ENCODE results near the gene BABAM2. TPM values are rescaled to one million over a fixed set of nuclear protein-coding genes. Genes with fewer than 3 reads are reported as not detected.

Gene BABAM2
- total RNA-seq (10 to 100 TPM; 44.8 to 46.0 TPM), total RNA-seq (13.6 to 20.1 reads per million in 2 donors)

- Mint-ChIP-seq H3K36me3 (ENCODE audit: low read depth) (peaks cover 2% of the 10 kb centered on the region), H3K4me3 (peak within 1 kb of the TSS; percentile 95), H3K27ac (peak within 1 kb of the TSS; percentile 98), H3K27me3 (no peaks in the 10 kb centered on the region), H3K4me1 (peaks cover 40% of the 10 kb centered on the region)
- ATAC-seq: peak; percentile 82
- no peaks in the 10 kb centered on the region for H3K9me3 ChIP-seq (ENCODE audit: control insufficient read depth, low read length, poor library complexity, severe bottlenecking)
- DNase-seq: peak; percentile 88 to 89 (median 89)
Measured at GRCh38 chr2:27890146-27890923, at the start of gene BABAM2, which contains the start of gene RBKS. TSS of gene BABAM2 (plus strand) at chr2:27890729. CDS start at chr2:27894557, 3,828 bp downstream. TSS of gene RBKS (minus strand) at chr2:27890387. CDS start at chr2:27890345, 42 bp downstream.

- Mint-ChIP-seq H3K36me3 (ENCODE audit: low read depth) (peaks cover 2% of the 10 kb centered on the region), H3K27ac (no peak overlapping the region), H3K4me1 (peaks cover 2% of the 10 kb centered on the region), H3K4me3 (no peak overlapping the region), H3K27me3 (no peaks in the 10 kb centered on the region)
- ATAC-seq (no peak), DNase-seq (no peak)
- H3K9me3 ChIP-seq (ENCODE audit: control insufficient read depth, low read length, poor library complexity, severe bottlenecking): no peaks in the 10 kb centered on the region
Measured at GRCh38 chr2:27842894-27843293, 47.6 kb upstream of the BABAM2 start.

GRCh38 chr2:27843992-27844391 is 46.5 kb upstream of the BABAM2 start:
- Mint-ChIP-seq H3K4me3 (no peak overlapping the region), H3K4me1 (peaks cover 2% of the 10 kb centered on the region), H3K36me3 (ENCODE audit: low read depth) (peaks cover 2% of the 10 kb centered on the region), H3K27ac (no peak overlapping the region), H3K27me3 (no peaks in the 10 kb centered on the region)
- ATAC-seq: no peak
- DNase-seq: no peak
- no peaks in the 10 kb centered on the region for H3K9me3 ChIP-seq (ENCODE audit: control insufficient read depth, low read length, poor library complexity, severe bottlenecking)

- Mint-ChIP-seq H3K36me3 (ENCODE audit: low read depth) (peaks cover 2% of the 10 kb centered on the region), H3K27me3 (no peaks in the 10 kb centered on the region), H3K27ac (no peak overlapping the region), H3K4me3 (no peak overlapping the region), H3K4me1 (peaks cover 2% of the 10 kb centered on the region)
- ATAC-seq (no peak), DNase-seq (no peak)
- no peaks in the 10 kb centered on the region for H3K9me3 ChIP-seq (ENCODE audit: control insufficient read depth, low read length, poor library complexity, severe bottlenecking)
Measured at GRCh38 chr2:27844821-27845255, 45.7 kb upstream of the BABAM2 start.

GRCh38 chr2:27847333-27847732 is 43.2 kb upstream of the BABAM2 start:
- no peak overlapping the region for H3K27ac Mint-ChIP-seq
- no peaks in the 10 kb centered on the region for H3K36me3 Mint-ChIP-seq (ENCODE audit: low read depth)

GRCh38 chr2:27849558-27850205 is 40.8 kb upstream of the BABAM2 start:
- H3K4me1 Mint-ChIP-seq: no peaks in the 10 kb centered on the region
- ATAC-seq: no peak
- no peaks in the 10 kb centered on the region for H3K27me3 Mint-ChIP-seq
- DNase-seq: no peak
- H3K27ac Mint-ChIP-seq: no peak overlapping the region
- no peak overlapping the region for H3K4me3 Mint-ChIP-seq
- no peaks in the 10 kb centered on the region for H3K36me3 Mint-ChIP-seq (ENCODE audit: low read depth)
- no peaks in the 10 kb centered on the region for H3K9me3 ChIP-seq (ENCODE audit: control insufficient read depth, low read length, poor library complexity, severe bottlenecking)

More at GRCh38 chr2:27847333-27847732, 43.2 kb upstream of the BABAM2 start:
- Mint-ChIP-seq H3K4me1 (no peaks in the 10 kb centered on the region), H3K4me3 (no peak overlapping the region), H3K27me3 (no peaks in the 10 kb centered on the region)
- ATAC-seq: no peak
- no peak for DNase-seq
- no peaks in the 10 kb centered on the region for H3K9me3 ChIP-seq (ENCODE audit: control insufficient read depth, low read length, poor library complexity, severe bottlenecking)

- ATAC-seq: no peak
- H3K4me3 Mint-ChIP-seq: no peak overlapping the region
- H3K9me3 ChIP-seq (ENCODE audit: control insufficient read depth, low read length, poor library complexity, severe bottlenecking): no peaks in the 10 kb centered on the region
- no peaks in the 10 kb centered on the region for H3K36me3 Mint-ChIP-seq (ENCODE audit: low read depth)
- no peak overlapping the region for H3K27ac Mint-ChIP-seq
- DNase-seq: no peak
- H3K4me1 Mint-ChIP-seq: no peaks in the 10 kb centered on the region
- no peaks in the 10 kb centered on the region for H3K27me3 Mint-ChIP-seq
Measured at GRCh38 chr2:27852691-27853090, 37.8 kb upstream of the BABAM2 start.

- H3K4me1 Mint-ChIP-seq: no peaks in the 10 kb centered on the region
- no peak for DNase-seq
- H3K9me3 ChIP-seq (ENCODE audit: control insufficient read depth, low read length, poor library complexity, severe bottlenecking): no peaks in the 10 kb centered on the region
- ATAC-seq: no peak
- H3K4me3 Mint-ChIP-seq: no peak overlapping the region
- H3K36me3 Mint-ChIP-seq (ENCODE audit: low read depth): no peaks in the 10 kb centered on the region
- H3K27me3 Mint-ChIP-seq: no peaks in the 10 kb centered on the region
- no peak overlapping the region for H3K27ac Mint-ChIP-seq
Measured at GRCh38 chr2:27854229-27854862, 36.2 kb upstream of the BABAM2 start.

GRCh38 chr2:27855476-27855875 is 35.1 kb upstream of the BABAM2 start:
- H3K9me3 ChIP-seq (ENCODE audit: control insufficient read depth, low read length, poor library complexity, severe bottlenecking): no peaks in the 10 kb centered on the region
- Mint-ChIP-seq H3K27me3 (no peaks in the 10 kb centered on the region), H3K4me3 (no peak overlapping the region), H3K27ac (no peak overlapping the region), H3K36me3 (ENCODE audit: low read depth) (no peaks in the 10 kb centered on the region), H3K4me1 (no peaks in the 10 kb centered on the region)
- ATAC-seq: no peak
- no peak for DNase-seq

GRCh38 chr2:27856386-27856785 is 34.1 kb upstream of the BABAM2 start:
- no peak for DNase-seq
- H3K36me3 Mint-ChIP-seq (ENCODE audit: low read depth): no peaks in the 10 kb centered on the region
- no peak overlapping the region for H3K4me3 Mint-ChIP-seq
- no peaks in the 10 kb centered on the region for H3K4me1 Mint-ChIP-seq
- ATAC-seq: no peak
- no peaks in the 10 kb centered on the region for H3K9me3 ChIP-seq (ENCODE audit: control insufficient read depth, low read length, poor library complexity, severe bottlenecking)
- H3K27ac Mint-ChIP-seq: no peak overlapping the region
- H3K27me3 Mint-ChIP-seq: no peaks in the 10 kb centered on the region

- ATAC-seq (no peak), DNase-seq (no peak)
- Mint-ChIP-seq H3K27ac (no peak overlapping the region), H3K4me1 (no peaks in the 10 kb centered on the region), H3K4me3 (no peak overlapping the region), H3K27me3 (no peaks in the 10 kb centered on the region), H3K36me3 (ENCODE audit: low read depth) (no peaks in the 10 kb centered on the region)
- no peaks in the 10 kb centered on the region for H3K9me3 ChIP-seq (ENCODE audit: control insufficient read depth, low read length, poor library complexity, severe bottlenecking)
Measured at GRCh38 chr2:27856956-27857355, 33.6 kb upstream of the BABAM2 start.

- ATAC-seq (no peak), DNase-seq (no peak)
- Mint-ChIP-seq H3K4me1 (no peaks in the 10 kb centered on the region), H3K36me3 (ENCODE audit: low read depth) (no peaks in the 10 kb centered on the region), H3K27ac (no peak overlapping the region), H3K27me3 (no peaks in the 10 kb centered on the region), H3K4me3 (no peak overlapping the region)
- H3K9me3 ChIP-seq (ENCODE audit: control insufficient read depth, low read length, poor library complexity, severe bottlenecking): no peaks in the 10 kb centered on the region
Measured at GRCh38 chr2:27857417-27858172, 32.9 kb upstream of the BABAM2 start.

GRCh38 chr2:27860111-27860510 is 30.4 kb upstream of the BABAM2 start:
- no peak for ATAC-seq
- H3K36me3 Mint-ChIP-seq (ENCODE audit: low read depth): no peaks in the 10 kb centered on the region
- H3K4me1 Mint-ChIP-seq: peaks cover 2% of the 10 kb centered on the region
- no peak for DNase-seq
- no peaks in the 10 kb centered on the region for H3K9me3 ChIP-seq (ENCODE audit: control insufficient read depth, low read length, poor library complexity, severe bottlenecking)
- H3K27ac Mint-ChIP-seq: no peak overlapping the region
- no peak overlapping the region for H3K4me3 Mint-ChIP-seq
- no peaks in the 10 kb centered on the region for H3K27me3 Mint-ChIP-seq

Data from T-helper 17 cell (primary cell).